HG03280 (cell line): ENCODE measurements around the gene ZNF660.
"Not testable (repeated sequence)": the region's sequence is repeated elsewhere in the genome, so short reads cannot be mapped to it uniquely, and the experiment has no call there.

Source experiments
- ATAC-seq: cut with Tn5 transposase; IDR thresholded peaks from one replicate; pipeline ENCODE4 v1.9.1; 2021; ENCODE audit warnings: mild to moderate bottlenecking, moderate library complexity; ENCODE audit not compliant: unreplicated experiment

ZNF660 gene

GRCh38 chr3:44584646-44585501 is at the start of gene ZNF660:
Gene ZNF660, plus strand, starts transcription at chr3:44584964. Its CDS starts 9,230 bp downstream, at chr3:44594194.
- ATAC-seq: peak; percentile 65

DNA sequence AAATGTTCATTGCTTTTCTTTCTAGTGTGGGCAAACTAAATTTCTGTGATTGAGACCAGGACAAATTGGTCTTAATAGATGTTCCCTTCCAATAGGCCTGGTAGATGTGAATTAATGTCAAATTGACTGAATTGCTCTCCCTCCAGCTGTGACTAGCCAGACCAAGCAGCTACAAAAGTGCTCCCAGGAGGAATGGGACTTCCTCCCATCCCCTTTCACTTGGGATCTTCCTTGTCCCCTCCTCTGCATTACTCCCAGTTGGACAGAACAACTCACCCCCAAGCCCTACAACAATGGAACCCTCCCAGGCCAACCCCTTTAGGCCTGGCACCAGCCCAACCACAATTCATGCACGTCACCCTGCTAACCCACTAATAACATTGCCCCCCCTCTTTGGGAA is 49.4 kb upstream of the ZNF660 start:
- ATAC-seq: no peak

DNA sequence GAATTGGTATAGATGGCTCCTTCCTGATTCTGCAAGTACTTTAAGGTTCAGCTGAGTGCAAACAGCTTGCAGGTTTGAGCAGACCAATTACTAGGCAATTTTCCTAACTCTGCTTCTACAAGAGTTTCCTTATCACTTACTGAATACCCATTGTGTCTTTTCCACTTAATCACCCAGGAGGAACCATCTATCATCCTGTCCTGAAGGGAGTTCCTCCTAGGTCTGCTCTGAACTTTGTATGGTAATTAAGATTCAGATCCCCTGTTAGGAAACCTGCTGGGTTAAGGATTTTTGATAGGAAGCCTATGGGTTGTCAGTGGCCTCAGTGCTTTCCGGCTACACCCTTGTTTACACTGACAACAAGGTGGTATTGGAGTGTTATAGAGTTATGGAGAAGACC is 40.0 kb upstream of the ZNF660 start:
- not testable (repeated sequence) for ATAC-seq

DNA sequence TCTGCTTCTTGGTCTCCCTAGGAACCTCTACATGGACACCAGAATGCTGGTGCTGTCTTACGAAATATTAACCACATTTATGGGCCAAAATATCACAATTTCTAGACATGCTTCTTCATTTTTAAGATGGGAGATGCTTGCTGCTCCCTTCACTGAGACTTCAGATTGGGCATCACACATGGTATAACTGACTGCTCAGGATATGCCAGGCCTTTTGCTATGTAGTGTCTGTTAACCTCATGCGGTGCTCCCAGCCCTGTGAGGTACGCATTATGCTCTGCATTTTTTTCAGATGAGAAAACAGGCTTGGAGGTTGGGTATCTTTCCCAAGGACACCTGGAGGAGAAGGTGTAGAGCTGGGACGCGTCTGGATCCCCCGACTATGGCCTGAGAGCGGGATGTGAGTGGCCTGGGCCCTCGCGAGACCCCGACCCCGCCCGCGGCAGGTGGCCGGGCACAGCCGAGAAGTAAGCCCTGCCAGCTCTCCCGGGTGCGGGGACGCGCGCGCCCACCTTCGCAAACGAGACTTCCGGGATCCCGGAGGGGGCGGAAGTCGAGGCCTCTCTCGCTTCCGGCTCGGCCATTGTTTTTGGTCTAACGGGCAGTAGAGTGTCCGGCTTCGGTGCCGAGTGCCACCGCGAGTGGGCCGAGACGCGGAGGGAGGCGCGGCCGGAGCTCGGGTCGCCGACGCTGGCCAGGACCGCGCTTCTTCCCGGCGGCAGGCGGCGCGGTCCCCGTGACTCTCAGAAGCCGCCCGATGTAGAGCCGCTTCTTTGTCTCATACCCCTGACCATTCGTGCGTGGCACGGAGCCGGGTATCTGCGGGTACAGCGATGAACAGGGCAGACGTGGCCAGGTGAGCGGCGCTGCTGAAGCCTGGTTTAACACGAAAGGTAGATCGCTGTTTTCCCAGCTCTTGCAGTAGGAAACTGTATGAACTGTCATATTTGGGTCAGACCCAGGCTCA is 29.9 kb upstream of the ZNF660 start, which contains the start of gene ZKSCAN7:
ZKSCAN7 (plus strand) TSS at position 568 of the 967 bp plus-strand sequence. CDS start 1,855 bp downstream, outside the sequence.
- peak; percentile 66 for ATAC-seq

GRCh38 chr3:44555723-44556122 is 29.0 kb upstream of the ZNF660 start:
- ATAC-seq: no peak

DNA sequence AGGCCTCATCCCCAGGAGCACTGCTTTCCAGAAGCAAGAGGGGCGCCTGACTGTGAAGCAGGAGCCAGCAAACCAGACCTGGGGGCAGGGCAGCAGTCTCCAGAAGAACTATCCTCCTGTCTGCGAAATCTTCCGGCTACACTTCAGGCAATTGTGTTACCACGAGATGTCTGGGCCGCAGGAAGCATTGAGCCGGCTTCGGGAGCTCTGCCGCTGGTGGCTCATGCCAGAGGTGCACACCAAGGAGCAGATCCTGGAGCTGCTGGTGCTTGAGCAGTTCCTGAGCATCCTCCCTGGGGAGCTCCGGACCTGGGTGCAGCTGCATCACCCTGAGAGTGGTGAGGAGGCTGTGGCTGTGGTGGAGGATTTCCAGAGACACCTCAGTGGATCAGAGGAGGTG is 27.7 kb upstream of the ZNF660 start:
- ATAC-seq: no peak

- ATAC-seq: no peak
Measured at GRCh38 chr3:44561076-44561475, 23.7 kb upstream of the ZNF660 start.

DNA sequence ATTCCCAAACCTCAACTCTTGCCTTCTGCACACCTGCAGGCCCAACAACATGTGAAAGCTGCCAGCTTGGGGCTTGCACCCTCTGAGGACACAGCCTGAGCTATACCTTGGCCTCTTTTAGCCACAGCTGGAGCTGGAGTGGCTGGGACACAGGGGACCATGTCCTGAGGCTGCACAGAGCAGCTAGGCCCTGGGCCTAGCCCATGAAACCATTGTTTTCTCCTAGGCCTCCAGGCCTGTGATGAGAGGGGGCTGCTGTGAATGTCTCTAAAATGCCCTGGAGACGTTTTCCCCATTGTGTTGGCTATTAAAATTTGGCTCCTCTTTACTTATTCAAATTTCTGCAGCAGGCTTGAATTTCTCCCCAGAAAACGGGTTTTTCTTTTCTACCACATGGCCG is 22.6 kb upstream of the ZNF660 start:
- ATAC-seq: no peak

GRCh38 chr3:44568561-44568960 is 16.2 kb upstream of the ZNF660 start:
- ATAC-seq: no peak

DNA sequence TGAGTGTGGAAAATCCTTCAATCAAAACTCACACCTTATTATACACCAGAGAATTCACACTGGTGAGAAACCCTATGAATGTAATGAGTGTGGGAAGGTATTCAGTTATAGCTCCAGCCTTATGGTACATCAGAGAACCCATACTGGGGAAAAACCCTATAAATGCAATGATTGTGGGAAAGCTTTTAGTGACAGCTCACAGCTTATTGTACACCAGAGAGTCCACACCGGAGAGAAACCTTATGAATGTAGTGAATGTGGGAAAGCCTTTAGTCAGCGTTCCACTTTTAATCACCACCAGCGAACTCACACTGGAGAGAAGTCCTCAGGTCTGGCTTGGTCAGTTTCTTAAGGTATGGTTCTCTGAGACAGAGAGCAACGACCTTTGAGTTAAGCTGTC is 13.7 kb upstream of the ZNF660 start:
- ATAC-seq: no peak

- no peak for ATAC-seq
Measured at GRCh38 chr3:44576613-44577012, 8.2 kb upstream of the ZNF660 start.

DNA sequence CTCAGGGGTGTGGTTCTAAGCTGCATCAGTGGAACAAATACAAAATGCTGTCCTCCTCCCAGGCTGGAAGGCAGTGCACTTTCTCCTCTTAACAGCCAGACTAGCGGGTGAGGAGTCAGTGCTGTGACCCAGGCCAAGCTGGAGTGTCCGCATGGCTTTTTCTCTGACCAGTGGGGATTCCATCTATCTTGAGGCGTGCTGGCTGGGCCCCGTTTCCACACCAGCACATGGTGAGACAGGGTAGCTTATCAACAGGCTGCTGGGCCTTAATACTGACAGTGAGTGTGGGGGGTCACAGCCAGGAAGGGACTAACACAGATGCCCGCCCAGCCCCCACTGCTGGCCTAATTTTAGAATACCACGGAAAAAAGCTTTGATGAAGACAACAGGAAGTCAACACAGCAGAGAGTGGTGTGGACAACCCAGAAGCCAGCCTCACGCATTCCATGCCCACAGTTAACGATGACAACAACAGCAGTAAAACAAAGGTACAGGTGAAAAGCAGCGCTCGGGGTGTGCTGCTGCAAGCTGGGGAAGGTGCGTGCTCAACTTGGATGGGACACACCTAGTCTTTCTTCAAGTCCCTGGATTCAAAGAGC is 7.3 kb upstream of the ZNF660 start:
- ATAC-seq: not testable (repeated sequence)

- ATAC-seq: not testable (repeated sequence)
Measured at GRCh38 chr3:44578316-44578715, 6.4 kb upstream of the ZNF660 start.

GRCh38 chr3:44578924-44579515 is 5.7 kb upstream of the ZNF660 start:
- ATAC-seq: not testable (repeated sequence)

GRCh38 chr3:44579749-44580148 is 5.0 kb upstream of the ZNF660 start:
- ATAC-seq: not testable (repeated sequence)

DNA sequence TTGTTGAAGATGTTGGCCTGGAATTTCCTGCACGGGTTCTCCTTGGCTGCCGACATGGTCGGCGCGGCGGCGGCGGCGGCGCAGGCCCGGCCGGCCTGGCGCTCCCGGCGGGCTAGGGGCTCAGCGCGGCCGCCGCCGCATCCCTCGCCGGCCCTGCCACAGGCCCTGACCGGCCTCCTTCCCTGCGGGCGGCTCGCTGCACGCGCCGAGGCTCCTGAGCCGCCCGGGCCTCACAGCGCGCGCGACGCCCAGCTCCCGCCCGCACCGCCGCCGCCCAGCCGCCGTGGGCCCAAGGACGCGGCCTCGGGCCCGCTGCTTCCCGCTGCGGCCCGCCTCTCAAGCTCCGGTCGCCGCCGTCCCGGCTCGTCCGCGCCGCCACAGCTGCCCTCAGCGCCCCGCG is 3.8 kb upstream of the ZNF660 start:
- ATAC-seq: not testable (repeated sequence)

DNA sequence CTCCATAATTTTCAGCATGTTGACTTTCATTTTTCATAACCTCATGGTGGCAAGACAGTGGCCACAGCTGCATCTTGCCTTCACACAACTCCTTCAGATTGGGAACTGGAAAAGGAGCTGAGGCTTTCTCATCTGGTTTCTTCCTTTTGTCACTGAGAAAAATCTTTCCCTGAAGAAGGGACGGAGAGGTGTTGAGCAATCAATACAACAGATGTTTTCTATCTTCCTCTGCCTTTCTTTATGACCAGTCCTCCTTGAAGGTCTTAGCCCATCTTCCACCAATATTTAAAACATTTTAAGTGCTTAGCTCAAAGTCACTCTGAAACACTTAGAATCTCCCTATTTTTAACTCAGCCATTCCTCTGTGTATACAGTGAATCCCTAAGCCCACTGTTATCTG is 11.9 kb downstream of the ZNF660 start:
- no peak for ATAC-seq

GRCh38 chr3:44601749-44602148 is 17.0 kb downstream of the ZNF660 start:
- ATAC-seq: no peak

- no peak for ATAC-seq
Measured at GRCh38 chr3:44612678-44613077, 27.9 kb downstream of the ZNF660 start.

DNA sequence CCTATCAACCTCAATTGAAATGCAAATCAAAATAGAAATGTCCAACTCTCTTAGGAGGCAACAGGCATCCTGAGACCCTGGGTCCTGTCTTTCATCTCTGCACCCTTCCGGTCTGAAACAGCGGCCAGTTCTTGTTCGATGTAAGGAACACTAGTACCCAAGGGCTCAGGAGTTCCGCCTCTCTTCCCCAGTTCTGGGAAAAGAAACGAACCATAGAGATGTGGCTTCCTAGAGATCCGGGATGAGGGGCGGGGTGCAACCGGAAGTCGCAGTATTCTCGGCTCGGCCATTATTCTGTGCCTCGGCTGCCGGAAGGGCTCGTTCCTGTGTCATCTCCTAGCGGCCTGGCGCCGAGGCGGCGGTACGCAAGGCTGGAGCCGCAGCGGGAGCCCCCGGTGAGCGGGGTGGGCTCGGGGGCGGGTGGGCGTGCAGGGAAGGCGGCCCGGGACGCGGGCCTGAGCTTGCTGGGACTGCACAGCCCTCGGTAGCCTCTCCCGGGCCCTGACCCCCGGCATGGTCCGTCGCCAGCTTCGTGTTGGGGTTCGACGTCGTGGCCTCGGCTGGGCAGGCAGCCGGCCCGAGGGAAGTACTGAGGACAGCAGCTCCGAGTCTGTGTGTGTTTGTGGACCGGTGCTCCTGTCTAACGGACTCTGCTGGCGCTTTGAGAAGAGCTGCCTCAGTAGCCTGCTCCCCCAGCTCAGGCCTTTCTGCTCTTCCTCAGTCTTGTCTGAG is 40.2 kb downstream of the ZNF660 start, which contains the start of gene ZNF197:
ZNF197 (plus strand) TSS at position 288 of the 732 bp plus-strand sequence. CDS start 4,119 bp downstream, outside the sequence.
- peak; percentile 94 for ATAC-seq
